ENCODE measurements around the gene PCGF1. TPM values are rescaled to one million over a fixed set of nuclear protein-coding genes. Genes with fewer than 3 reads are reported as not detected.
A peak's percentile ranks its signal among the peaks of the same experiment; 100 is the strongest.

Gene PCGF1
- total and polyA plus RNA-seq, 2 of the 13 experiments (the other 11 are each of a cell fraction or from before 2014, with no cell fraction given): 20.4 to 22.6 TPM

DNA sequence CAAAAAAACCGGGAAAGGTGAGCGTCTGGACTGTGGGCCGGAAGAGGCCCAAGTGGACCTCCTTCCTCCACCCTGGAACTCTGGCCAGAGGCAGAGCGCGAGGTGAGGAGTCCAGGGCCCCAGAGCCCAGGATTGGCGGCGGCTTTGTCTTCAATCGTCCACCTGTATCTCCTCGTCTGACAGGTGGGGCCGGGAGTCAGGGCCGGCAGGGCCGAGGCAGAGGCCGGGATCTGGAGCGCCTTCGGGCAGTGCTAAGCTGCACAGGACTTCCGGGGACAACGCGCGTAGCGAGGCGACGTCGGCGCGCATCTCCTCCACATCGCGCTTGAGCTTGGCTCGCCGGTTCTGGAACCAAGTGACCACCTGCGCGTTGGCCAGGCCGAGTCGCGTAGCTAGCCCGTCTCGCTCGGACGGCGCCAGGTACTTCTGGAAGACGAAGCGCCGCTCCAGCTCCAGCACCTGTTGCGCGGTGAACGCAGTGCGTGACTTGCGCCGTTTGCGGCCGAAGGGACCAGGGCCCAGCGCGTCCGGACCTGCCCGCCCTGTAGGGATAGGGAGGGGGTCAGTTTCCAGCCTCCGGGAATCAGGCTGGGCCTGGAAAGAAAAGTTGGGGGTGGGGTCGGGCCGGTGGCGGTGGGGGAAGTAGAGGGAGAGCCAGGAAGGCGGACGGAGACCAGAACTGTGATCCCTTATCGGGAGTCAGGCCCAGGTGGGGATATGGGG is 9.6 kb downstream of the PCGF1 start (continued):
- TF ChIP-seq, protein P1, sequence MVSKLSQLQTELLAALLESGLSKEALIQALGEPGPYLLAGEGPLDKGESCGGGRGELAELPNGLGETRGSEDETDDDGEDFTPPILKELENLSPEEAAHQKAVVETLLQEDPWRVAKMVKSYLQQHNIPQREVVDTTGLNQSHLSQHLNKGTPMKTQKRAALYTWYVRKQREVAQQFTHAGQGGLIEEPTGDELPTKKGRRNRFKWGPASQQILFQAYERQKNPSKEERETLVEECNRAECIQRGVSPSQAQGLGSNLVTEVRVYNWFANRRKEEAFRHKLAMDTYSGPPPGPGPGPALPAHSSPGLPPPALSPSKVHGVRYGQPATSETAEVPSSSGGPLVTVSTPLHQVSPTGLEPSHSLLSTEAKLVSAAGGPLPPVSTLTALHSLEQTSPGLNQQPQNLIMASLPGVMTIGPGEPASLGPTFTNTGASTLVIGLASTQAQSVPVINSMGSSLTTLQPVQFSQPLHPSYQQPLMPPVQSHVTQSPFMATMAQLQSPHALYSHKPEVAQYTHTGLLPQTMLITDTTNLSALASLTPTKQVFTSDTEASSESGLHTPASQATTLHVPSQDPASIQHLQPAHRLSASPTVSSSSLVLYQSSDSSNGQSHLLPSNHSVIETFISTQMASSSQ (IDR thresholded peaks at IDR 0.05; ENCODE audit: low read depth): no peak
- TF ChIP-seq, protein P1 (CRISPR knock-in tag; IDR thresholded peaks at IDR 0.05; ENCODE audit: borderline replicate concordance): 0 out of 2 replicates have a peak, but pooled peaks have one; percentile 12
- TF ChIP-seq, protein P2, sequence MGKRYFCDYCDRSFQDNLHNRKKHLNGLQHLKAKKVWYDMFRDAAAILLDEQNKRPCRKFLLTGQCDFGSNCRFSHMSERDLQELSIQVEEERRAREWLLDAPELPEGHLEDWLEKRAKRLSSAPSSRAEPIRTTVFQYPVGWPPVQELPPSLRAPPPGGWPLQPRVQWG (CRISPR knock-in tag; IDR thresholded peaks at IDR 0.05; ENCODE audit: borderline replicate concordance, low read depth): no peak
- TF ChIP-seq, protein P3, sequence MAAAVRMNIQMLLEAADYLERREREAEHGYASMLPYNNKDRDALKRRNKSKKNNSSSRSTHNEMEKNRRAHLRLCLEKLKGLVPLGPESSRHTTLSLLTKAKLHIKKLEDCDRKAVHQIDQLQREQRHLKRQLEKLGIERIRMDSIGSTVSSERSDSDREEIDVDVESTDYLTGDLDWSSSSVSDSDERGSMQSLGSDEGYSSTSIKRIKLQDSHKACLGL (CRISPR knock-in tag; IDR thresholded peaks at IDR 0.05): no peak; the same call in none of the 2 replicates
- TF ChIP-seq, protein P4, sequence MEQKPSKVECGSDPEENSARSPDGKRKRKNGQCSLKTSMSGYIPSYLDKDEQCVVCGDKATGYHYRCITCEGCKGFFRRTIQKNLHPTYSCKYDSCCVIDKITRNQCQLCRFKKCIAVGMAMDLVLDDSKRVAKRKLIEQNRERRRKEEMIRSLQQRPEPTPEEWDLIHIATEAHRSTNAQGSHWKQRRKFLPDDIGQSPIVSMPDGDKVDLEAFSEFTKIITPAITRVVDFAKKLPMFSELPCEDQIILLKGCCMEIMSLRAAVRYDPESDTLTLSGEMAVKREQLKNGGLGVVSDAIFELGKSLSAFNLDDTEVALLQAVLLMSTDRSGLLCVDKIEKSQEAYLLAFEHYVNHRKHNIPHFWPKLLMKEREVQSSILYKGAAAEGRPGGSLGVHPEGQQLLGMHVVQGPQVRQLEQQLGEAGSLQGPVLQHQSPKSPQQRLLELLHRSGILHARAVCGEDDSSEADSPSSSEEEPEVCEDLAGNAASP (CRISPR knock-in tag; IDR thresholded peaks at IDR 0.05; ENCODE audit: borderline replicate concordance): no peak; the same call in 1 of the 2 replicates
- TF ChIP-seq ZNF501 (CRISPR knock-in tag; IDR thresholded peaks at IDR 0.05) (peak; percentile 10; the same call in 1 of the 2 replicates), ZNF747 (CRISPR knock-in tag; IDR thresholded peaks at IDR 0.05; ENCODE audit: borderline replicate concordance) (0 out of 2 replicates have a peak, but pooled peaks have one; percentile 43), HOXA5 (CRISPR knock-in tag; IDR thresholded peaks at IDR 0.05) (no peak), NRL (CRISPR knock-in tag; IDR thresholded peaks at IDR 0.05; ENCODE audit: borderline replicate concordance) (peak; percentile 68), AGO2 (optimal IDR thresholded peaks at IDR 0.05; ENCODE audit: low read depth, low read length) (peak; percentile 97), BCL6 (CRISPR knock-in tag; IDR thresholded peaks at IDR 0.05) (no peak), ZNF891 (CRISPR knock-in tag; IDR thresholded peaks at IDR 0.05) (0 out of 2 replicates have a peak, but pooled peaks have one; percentile 23), NFIB (CRISPR knock-in tag; IDR thresholded peaks at IDR 0.05; ENCODE audit: borderline replicate concordance) (0 out of 2 replicates have a peak, but pooled peaks have one; percentile 34), EHMT2 (IDR thresholded peaks at IDR 0.05; ENCODE audit: borderline replicate concordance, low read depth, low read length) (no peak), ZNF792 (CRISPR knock-in tag; IDR thresholded peaks at IDR 0.05) (no peak), ZNF430 (CRISPR knock-in tag; IDR thresholded peaks at IDR 0.05) (peak; percentile 78; the same call in 1 of the 2 replicates), ZMYM2 (CRISPR knock-in tag; IDR thresholded peaks at IDR 0.05) (peak; percentile 54; the same call in 1 of the 2 replicates), KDM2A (CRISPR knock-in tag; IDR thresholded peaks at IDR 0.05; ENCODE audit: borderline replicate concordance, low read depth) (peak; percentile 51), ZNF557 (CRISPR knock-in tag; IDR thresholded peaks at IDR 0.05) (no peak), ADNP (CRISPR knock-in tag; IDR thresholded peaks at IDR 0.05) (peak; percentile 8; the same call in 1 of the 2 replicates), ARNTL (CRISPR knock-in tag; IDR thresholded peaks at IDR 0.05) (no peak), ZC3H13 (CRISPR knock-in tag; IDR thresholded peaks at IDR 0.05) (peak; percentile 69; the same call in 1 of the 2 replicates), ZFP36 (IDR thresholded peaks at IDR 0.05; ENCODE audit: borderline replicate concordance, low read depth, low read length, partially characterized antibody) (no peak), ZNF138 (CRISPR knock-in tag; IDR thresholded peaks at IDR 0.05; ENCODE audit: low read depth) (peak; percentile 66; the same call in 1 of the 2 replicates)
